HG03103 (cell line): ENCODE data around the gene FHL3.

ENCODE experiments used
- ATAC-seq: cut with Tn5 transposase; IDR thresholded peaks from one replicate; pipeline ENCODE4 v1.9.1; 2021; ENCODE audit warnings: low read depth; ENCODE audit not compliant: unreplicated experiment

The FHL3 gene

DNA sequence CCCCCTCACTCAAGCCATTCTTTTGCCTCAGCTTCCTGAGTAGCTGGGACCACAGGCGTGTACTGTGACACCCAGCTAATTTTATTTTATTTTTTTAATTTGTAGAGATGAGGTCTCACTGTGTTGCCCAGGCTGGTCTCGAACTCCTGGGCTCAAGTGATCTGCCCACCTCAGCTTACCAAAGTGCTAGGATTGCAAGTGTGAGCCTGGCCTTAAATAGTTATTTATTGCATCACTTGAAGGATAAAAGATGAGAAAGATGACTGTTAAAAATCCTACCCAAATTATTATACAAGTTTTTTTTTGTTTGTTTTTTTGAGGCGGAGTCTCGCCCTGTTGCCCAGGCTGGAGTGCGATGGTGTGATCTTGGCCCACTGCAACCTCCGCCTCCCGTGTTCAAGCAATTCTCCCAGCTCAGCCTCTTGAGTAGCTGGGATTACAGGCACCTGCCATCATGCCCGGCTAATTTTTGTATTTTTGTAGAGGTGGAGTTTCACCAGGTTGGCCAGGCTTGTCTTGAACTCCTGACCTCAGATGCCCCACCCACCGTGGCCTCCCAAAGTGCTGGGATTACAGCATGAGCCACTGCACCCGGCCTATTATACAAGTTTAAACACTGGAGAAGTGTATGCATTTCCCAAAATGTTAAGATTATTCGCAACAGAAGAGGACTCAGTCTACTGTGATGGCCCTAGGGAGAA is 9.6 kb upstream of the FHL3 start:
- no peak for ATAC-seq

DNA sequence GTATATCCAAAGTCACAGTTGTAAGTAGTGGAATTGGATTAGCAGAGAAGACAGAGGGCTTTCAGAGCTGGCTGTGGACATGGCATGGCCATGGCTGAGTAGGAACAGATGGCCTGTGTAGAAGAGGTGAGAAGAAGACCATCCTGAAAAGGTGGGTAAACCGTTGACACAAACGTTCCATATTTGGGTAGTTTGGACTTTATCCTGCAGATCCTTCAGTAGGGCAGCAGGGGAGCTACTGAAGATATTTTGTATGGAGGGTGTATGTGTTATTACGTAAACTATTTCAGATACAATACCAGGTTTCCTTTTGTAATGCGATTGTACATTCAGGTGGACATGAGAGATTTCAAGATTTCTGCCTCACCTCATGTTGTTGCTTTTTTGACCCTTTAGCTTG is 8.9 kb upstream of the FHL3 start:
- ATAC-seq, result no peak

DNA sequence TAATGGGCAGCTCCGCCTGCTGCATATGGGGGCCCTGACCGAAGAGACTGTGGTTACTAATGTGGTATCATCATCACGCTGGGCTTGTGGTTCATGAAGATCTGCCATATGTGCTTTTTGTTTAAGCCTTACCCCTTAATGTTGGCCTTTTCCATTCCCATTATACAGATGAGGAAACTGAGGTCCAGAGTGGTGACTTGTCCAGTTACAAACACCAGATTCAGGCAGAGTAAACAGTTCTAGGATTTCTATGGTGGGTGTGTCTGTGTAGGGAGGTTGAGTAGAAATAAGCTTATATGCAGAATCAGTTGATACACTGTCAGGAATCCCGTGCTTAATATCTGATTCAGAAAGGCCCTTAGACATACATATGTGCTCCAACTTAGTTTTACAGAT is 7.9 kb upstream of the FHL3 start:
- ATAC-seq, result no peak

DNA sequence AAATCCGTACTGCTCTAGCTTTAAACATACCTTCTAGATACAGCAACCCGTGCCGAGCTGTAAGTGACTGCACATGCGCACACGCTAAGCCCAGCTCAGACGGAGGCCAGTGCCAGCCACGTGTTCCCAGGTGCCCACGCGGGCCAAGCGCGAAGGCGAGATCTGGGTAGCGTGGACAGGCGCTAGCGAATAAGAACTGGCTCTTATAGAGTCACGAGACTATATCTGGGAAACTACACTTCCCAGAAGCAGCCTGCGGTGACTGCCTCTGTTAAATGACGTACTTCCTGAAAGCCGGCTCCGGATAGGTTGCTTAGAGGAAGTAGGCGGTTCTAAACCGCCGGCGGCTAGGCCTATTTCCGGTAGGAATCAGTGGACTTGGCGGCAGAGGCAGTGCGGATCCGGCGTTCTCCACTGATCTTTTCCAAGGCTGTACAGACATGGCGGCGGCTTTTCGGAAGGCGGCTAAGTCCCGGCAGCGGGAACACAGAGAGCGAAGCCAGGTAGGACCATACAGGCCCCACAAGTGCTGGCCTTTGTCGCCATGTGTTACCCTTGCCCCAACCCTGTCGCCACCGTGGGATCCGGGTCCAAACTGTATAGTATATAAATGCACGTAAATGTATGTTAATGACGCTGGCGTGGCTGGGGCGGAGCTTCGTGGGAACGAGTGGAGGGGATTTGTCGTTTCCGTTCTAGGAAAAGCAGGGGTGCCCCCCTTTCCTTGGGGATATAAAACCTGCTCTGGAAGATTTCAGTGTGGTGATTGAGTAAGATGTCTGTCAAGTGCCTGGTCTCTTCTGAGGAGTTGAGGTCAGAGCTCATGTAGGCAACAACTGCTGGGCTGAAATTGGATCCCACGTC is 7.3 kb upstream of the FHL3 start, which contains the start of gene UTP11:
Gene UTP11 (plus strand): TSS at position 372 of the 864 bp plus-strand sequence. CDS start 69 bp downstream, at position 441.
- ATAC-seq, result peak; percentile 92

DNA sequence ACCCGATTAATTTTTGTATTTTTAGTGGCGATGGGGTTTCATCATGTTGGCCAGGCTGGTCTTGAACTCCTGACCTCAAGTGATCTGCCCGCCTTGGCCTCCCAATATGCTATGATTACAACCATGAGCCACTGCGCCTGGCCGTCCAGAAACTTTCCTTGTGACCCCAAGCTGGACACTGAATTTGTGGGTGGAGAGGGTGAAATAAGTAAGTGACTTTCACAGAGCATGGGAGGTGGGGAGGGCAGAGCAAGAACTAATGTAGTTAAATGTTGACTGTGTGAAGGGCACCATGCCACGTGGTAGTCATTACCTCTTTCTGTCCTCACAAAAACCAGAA is 4.5 kb upstream of the FHL3 start:
- no peak for ATAC-seq

DNA sequence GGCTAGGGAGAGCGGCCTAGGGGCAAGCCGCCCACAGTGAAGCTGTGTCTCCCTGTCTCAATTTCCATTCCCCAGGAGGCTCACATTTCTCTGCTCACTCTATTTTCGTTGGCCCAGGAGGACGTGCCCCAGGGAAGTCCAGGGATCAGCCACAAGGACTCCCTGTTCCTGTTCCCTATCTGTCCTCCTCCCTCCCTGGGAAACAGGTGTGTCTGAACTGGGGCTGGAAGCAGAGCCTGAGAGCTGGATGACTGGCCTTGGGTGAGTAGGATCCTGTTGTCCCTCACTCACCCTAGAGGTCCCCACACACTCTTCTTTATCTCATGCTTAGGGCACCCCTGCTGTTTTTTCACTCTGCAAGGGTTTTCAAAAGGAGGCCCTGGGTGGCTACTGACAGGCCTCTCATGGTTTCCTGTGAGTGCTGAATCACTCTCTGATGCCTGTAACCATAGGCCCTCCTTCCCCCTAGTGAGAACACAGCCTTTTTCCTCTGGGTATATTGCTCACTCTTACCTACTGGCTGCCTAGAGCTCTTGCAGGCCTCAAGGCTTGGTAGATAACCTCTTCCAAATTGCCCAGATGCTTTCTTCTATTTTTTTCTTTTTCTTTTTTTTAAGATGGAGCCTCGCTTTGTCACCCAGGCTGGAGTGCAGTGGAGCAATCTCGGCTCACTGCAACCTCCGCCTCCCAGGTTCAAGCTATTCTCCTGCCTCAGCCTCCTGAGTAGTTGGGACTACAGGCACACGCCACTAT is 4.0 kb upstream of the FHL3 start:
- ATAC-seq, result no peak

DNA sequence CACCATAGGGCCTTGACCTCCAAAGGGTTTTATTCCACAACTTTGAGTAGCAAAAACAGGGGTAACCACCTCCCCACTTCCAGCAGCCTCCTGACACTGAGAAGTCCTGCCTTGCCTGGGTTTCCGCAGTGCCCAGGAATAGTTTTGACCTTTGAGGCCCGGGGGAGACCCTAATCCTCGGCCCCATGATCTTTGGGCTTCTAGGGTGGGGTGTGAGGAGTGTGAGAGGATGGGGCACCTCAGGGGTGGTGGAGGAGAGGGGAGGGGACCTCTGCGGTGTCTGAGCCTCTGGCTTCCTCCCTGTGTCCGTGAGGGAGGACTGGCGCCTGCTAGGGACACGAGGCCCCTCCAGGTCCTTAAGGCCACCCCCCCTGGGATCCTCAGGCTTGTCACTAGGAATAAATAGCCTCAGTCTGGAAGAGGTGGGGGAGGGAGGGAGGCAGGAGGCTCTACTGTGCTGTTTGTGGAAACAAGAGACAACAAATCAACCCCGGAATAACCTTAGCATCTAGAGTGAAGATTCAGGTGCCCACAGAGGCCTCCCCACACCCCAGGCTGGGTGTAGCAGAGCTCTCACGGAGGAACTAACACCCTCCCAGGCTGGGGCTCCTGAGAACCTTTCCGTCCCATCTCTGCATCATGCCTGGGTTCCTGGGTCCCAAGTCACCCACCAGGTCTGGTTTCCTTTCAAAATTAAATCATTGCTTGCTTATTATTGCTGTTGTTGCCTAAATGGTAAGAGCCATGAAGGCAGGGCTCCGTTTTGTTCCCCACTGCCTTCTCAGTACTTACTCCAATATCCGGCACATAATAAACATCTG is 904 bp upstream of the FHL3 start:
- ATAC-seq, result no peak

DNA sequence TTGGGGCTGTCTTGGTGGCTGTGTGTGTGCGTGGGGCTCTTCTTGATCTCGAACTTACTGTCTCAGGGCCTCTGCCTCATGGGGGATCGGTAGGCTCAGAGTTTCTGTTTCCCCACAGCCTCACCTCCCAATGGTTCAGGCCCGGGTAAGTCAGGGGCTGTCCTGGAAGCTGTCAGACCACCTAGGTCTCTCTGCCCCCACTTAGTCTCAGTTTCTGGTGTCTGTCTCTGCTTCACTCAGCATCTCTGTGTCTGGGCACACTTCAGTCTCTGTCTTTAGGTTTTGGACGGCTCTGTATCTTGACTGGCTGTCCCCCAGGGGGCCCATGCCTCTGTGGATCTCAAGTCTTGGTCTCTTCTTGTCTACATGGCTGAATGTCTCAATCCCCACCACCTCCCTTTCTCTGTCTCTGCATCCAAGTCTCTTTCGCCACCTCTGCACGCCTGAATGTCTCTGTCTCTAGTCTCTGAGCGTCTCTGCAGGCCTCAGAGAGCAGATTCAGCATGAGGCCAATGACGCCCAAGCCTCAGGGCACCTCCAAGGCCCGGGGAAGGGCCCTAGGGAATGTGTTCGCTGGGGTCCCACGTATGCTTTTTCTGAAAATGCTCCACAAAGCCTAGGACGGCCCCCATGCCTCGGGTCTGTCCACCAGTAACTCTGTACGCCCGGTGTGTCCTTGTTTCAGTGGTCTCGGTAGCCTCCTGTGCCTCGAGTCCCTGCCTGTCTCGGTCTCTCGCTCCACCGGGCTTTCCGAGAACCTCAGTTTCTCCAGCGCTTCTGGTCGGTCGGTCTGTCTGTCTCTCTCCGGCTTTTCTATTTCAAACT is 818 bp downstream of the FHL3 start:
- ATAC-seq, result no peak

DNA sequence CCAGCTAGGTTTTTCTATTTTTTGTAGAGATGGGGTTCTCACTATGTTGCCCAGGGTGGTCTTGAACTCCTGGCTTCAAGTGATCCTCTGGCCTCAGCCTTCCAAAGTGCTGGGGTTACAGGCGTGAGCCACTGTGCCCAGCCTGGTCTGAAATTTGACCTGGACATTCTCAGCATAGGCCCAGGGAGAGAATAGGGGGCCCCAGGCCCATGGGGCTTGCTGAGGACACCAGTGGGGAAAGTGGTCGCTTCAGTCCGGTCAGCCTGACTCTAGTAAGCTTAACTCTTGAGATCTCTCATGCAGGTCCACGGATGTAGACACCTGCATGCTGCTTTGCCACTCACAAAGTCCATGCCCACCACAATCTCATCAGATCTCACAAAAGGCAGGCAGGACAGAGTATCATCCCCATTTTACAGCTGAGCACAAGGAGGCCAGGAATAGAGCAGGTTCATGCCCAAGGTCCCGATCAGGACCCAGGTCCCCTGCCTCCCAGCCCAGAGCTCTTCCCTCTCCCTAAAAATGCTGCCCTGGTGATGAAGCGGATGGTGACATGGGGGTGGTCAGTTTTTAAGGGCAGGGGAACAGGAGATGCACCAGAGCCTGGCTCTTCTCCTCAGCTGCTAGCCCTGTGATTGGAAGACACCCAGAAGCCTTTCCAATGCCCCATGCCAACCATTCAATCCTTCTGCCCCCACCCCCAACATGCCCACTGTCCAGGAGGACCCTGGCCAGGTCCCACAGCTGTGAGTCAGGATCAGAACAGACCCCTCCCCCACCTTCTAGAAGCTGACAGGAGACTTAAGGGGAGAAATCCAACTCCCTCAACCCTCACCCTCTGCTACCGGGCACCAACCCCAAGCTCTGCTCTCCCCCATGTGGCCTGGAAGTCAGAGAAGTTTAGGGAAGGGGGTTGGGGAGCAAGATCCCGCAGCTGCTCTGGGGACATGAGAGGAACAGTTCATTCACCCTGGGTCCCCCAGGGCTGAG is 1.8 kb downstream of the FHL3 start:
- ATAC-seq, result no peak

DNA sequence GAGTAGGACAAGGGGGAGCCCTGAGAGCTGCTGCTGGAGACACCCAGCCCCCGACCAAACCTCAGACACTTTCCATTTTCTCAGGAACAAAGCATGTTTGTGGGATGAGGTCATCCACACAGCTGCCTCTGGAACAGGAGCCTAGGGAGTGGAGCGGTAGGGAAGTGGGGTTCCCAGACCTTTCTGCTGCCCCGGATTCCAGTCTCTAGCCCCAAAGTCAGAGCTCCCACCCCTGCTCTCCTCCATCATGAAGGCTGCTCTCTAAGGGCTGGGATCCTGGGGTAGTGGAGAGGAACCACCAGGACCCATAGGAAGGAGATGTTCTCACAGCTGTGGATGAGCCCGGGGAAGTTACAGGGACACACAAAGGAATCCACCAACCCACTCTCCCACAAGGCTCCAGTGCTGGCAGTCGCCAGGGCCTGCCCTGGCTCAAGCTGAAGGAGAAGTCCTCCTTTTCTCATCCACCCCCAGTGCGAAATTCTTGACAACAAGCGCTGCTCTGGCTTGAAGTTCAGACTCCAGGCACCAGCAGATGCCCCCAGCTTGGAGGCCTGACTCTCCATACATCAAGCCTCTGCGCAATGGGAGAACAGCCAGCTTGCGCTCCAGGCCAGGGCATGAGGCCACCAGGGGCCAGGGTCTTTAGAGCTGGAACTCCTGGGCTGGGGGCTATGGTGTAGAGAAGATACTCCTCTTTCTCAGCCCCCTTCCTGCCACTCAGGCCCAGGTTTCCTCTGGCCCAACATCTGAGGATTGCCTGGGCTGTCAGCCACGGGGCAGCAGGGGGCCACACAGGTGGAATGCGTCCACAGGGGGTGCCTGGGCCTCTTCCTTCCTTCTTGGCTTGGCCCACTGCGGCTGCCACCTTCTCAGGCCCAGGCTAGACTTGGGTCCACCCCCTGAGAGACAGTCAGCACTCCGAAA is 4.5 kb downstream of the FHL3 start:
- ATAC-seq, result no peak

DNA sequence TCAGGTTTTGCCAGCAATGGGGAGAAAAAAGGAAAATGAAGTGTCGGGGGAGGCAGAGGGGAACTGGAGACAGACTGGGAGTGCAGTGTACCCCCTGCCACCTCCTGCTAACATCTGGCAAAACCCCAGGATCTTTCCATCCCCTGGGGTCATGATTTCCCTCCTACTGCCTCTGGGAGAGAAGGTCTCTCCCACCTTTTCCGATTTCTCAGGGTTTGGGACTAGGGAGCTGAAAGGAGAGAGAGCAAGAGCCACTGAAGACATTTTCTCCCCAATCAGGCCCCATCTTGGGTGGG is 5.1 kb downstream of the FHL3 start:
- ATAC-seq, result no peak

DNA sequence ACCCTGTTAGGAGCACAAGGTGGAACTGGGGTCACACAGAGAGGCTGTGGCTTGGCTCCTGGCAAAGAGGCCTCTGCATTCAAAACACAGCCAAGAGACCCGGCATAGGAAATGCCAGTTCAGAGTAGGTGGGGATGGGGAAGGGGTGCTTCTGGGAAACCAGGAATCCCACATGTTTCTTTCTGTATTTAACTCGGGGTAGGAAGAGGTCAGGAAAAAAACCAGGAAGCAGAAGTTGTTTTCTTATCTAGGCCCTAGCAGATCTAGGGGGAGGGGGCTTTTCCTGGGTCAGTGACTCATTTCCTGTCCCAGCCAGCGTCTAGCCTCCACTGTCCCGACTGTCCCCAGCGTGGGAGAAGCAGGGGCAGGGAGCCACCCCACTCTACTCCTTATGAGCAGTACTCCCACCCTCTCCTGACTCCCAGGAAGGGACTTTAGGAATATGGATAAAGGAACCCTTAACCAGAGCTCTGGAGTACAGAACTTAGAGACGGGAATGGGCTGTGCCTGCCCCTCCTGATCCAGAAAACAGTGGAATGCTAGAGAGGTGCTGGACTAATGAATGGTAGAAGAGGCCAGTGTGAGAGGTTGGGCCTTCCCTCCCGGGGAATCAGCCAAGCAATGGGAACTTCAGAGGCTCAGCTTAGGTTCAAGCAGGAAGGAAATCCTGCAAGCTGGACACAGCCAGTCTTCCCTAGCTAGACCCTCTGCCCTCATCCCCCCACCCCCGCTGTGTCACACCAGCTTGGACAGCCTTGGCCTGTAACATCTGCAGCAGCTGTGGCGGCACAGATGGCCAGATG is 5.7 kb downstream of the FHL3 start:
- no peak for ATAC-seq

DNA sequence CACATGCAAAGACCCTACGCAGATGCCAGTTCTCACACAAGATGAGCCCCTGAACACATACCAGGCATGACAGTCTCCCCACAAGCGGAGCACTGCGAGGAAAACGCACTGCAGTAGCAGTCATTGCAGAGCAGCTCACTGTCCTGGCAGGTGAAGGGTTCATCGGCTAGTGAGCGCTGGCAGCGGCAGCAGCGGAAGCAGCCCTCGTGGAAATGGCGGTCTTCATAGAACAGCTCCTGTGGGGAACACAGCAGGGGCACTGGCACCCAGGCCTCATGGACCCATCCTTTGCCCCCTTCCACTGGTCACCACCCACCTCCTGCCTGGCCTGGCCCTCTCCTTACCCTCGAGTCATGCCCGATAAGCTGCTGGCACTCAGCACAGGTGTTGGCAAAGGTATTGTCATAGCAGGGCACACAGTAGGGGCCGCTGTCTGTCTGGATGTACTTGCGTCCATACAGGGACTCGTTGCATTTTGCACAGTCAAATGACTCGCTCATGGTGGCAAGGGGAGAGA is 6.3 kb downstream of the FHL3 start:
- no peak for ATAC-seq

DNA sequence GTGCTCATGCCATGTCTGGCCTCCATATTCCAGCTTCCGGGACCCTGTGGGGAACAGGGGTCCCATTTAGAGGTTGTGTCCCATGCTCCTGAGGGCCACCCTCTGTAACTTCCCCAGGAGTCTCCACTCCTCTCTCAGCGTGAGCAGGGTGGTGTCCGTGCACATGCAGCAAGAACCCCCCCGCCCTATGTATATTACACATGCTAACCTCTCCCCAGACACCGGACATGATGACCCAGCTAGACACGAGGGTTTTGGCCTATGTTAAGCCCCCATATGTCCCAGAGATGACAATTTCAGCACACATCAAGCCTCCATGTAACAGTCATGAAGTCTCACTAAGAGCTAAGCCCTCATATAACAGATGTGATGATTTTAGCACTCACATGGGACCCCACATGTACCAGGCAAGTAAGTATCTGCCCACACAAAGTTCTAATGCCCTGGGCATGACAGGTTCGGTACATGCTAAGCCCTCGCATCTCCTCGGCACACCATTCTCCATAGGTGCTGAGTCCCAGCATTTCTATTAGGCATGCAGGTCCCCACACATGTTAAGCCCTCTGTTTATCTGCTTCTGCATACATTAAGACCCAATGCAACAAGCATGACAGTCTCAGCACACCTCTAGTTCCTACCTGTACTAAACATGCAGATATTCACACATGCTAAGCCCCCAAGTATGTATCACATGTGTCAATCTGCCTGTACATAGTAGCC is 7.1 kb downstream of the FHL3 start:
- no peak for ATAC-seq

DNA sequence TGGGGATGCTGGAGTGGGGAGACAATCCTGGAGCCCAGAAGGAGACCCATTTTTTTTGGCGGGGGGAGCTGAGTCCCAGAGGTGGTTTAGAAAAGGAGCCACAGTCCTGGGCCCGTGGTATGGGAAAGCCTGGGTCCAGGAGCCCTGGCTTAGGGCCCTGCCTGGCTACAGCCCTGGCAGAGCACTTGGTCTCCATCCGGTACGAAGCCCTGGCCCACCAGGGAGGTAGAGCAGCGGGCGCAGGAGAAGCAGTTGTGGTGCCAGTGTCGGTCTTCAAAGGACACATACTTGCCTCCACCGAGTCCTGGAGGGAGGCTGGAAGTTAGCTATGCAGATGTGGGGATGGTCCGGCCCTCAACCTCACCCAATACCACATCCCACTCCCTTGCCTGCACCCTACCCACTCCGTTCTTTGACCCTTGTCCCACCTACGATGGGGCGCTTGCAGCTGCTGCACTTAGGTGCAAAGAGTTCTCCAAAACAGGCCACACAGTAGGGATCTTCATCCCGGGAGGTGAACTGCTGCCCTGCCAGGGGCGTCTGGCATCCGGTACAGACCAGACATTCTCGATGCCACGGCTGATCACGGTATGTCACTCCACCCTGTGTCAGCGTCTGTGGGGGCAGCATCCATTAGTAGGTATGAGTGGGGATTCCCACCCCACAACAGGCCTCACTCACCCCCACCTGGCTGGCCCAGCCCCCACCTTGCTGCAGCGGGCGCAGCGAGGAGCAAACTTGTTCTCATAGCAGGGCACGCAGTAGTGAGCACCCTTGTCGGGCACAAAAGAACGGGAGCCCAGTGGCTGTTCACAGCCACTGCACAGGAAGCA is 7.8 kb downstream of the FHL3 start:
- no peak for ATAC-seq
